Measurements from ENCODE around the gene LARP1.
"Not testable (repeated sequence)": the region's sequence is repeated elsewhere in the genome, so short reads cannot be mapped to it uniquely, and the experiment has no call there.

Gene LARP1

DNA sequence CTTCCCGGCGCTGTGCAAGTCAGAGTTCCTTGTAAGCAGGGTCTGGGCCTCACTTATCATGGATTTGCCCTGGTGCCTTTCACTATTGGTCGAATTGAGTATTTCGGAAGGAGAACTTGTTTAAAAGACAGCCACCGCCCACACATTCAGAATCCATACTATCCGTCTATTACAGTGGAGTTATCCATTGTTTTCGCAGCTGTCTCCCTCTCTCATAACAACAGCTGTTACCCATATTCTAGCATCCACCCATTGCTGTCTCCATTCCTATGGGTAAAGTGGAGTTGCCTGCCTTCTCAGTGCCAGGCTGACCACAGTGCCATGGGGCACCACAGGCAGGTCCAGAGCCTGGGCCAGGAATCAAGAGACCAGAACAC lies 75.0 kb downstream of the LARP1 start:
- DNase-seq, result no peak

- DNase-seq, result no peak
These were observed 75.4 kb downstream of the LARP1 start for GRCh38 chr5:154830596-154830995.

DNA sequence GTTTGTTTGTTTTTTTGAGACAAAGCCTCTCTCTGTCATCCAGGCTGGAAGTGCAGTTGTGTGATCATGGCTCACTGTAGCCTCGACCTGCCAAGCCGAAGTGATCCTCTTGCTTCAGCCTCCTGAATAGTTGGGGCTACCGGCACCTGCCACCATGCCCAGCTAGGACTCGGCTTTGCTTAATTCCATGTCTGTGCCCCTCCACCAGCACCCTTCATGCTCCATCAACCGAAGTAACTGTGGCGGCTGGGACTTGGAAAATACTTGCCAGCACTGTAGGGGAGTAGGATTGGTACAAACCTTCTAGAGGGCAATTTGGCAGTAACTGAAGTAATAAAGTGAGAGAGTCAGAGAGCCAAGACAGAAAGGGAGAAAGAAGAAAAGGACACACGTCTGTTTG lies 76.3 kb downstream of the LARP1 start:
- no peak for DNase-seq

DNA sequence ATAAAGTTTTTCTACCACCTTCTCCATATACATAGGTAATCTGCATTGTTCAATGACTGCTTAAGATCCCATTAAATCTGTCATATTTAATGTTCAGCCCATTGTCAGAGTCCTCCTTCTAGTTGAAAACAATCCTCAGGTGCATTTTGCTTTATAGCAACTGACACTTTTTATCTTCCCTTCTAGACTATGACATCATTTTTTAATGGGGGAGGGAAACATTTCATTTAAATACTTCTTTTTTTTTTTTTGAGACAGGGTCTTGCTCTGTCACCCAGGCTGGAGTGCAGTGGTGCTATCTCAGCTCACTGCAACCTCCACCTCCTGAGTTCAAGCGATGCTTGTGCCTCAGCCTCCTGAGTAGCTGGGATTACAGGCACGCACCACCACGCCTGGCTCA lies 77.6 kb downstream of the LARP1 start:
- not testable (repeated sequence) for DNase-seq

DNA sequence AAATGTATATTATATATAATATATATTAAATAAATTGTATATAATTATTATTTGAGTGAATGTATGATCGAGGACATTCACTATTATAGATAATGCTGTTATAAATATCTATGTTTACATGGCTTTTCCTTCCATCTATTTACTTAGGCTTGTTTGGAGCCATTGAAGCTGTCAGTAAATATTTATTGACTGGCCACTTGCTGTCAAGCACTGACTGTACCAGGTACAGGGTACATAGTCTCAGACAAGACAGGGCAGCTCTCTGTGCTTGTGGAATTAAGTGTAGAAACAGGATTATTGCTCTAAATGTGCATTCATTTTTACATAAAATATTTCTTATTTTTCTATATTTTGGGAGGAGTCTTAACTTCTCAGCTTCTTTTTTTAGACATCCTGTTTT lies 78.9 kb downstream of the LARP1 start:
- DNase-seq, result no peak

- DNase-seq, result not testable (repeated sequence)
These were observed 80.5 kb downstream of the LARP1 start for GRCh38 chr5:154835701-154836052.

DNA sequence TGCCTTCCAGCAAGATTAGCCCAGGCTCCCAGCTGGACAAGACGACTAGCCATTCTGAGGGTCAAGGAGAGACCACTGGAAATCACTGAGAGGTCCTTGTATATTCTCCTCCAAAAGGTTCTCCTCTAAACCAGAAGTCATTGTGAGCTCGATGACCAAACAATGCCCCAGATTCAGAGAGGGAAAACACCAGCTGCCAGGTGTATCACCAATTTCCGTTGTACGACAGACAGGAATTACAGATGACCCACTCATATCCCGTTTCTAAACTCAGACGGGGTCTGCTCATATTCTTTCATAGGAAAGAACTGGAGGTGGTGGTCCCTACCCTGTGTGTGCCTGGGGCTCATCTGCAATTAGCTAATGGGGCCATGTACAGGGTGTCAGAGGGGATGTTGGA lies 81.0 kb downstream of the LARP1 start:
- DNase-seq, result no peak

- no peak for DNase-seq
These were observed 82.1 kb downstream of the LARP1 start for GRCh38 chr5:154837009-154837901.

- DNase-seq, result no peak
These were observed 85.5 kb downstream of the LARP1 start for GRCh38 chr5:154840435-154841272.

GRCh38 chr5:154841273-154841661 lies 86.1 kb downstream of the LARP1 start:
- no peak for DNase-seq

- no peak for DNase-seq
These were observed 87.7 kb downstream of the LARP1 start for GRCh38 chr5:154842689-154843530.

GRCh38 chr5:154844809-154845208 lies 89.6 kb downstream of the LARP1 start:
- no peak for DNase-seq

DNA sequence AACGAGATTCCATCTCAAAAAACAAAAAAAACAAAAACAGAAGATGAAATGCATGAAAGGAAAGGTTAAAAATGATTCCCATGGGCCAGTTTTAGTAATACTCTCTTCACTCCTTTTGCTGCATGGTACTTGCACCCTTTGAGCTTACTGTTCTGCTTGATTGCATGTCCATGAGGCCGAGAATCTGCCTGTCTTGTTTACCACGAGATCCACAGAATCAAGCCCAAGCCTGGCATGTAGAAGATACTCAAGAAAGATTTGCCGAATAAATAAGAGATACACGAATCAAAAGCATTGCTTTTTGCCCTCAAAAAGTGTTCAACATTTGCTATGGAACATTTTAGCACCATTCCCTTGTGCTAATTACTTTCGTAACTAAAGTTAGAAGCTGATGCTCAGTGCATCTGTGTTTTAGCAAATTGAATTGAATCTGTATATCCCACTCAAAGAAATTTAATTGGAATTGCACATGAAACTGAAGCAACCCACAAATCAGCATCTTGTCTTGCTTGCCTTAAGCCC lies 94.1 kb downstream of the LARP1 start:
- DNase-seq, result no peak

DNA sequence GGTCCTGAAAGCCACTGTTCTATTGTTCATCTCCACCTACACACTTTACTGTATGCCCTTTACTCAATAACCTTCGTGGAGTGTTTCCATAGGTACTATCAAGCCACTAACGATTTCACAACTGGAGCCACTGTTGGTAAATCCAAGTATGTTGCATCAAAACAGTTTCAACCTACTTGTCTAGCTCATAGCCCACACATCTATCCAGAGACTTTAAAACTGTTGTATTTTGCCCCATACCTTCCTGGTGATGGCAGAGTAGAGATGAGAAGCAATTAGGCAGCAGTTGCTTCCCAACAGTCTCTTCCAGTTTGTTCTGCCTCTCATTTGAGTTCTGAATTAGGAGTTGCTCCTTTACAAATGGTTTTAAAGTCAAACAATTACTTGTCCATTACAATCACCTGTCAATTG lies 94.6 kb downstream of the LARP1 start:
- DNase-seq, result no peak

- no peak for DNase-seq
These were observed 95.3 kb downstream of the LARP1 start, which contains the start of gene FAXDC2 for GRCh38 chr5:154850255-154851062. TSS of gene FAXDC2 (minus strand) at chr5:154850603. CDS start at chr5:154838178, 12,425 bp downstream.

GRCh38 chr5:154851351-154851750 lies 96.2 kb downstream of the LARP1 start:
- DNase-seq, result no peak

- DNase-seq, result peak; percentile 91
These were observed 102.5 kb downstream of the LARP1 start for GRCh38 chr5:154857530-154858296.

DNA sequence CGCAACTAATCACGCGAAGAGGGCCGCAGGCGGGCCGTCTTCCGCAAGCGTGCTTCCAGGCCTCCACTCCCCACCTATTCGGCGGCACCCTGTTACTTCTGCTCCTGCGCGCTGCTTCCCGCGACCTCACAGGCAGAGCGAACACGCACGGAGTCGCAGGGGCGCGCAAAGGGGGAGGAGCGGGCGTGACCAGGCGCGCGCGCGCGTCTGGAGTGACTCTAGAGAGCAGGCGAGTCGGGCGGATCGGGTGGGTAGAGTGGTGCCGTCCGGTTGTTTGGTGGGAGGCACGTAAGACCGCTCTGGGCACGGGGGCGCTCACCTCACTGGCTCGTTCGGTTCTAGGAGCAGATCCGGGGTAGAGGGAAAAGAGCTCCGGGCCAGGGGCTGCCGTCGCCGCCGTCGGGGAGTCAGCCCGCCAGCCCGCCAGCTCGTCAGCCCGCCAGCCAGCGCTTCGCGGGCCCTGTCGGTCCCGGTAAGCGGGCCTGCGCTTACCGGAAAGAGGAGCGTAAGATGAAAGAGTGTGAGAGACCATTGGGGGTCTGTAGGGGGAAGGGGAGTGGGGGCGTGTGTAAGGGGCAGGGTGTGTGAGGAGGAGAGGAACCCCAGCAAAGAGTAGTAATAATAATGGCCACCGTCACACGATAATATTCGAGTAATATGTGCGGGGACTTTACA lies 103.3 kb downstream of the LARP1 start, which contains the start of gene CNOT8:
Gene CNOT8 (plus strand): TSS at position 331 of the 675 bp plus-strand sequence. CDS start 4,652 bp downstream, outside the sequence.
- peak; percentile 93 for DNase-seq

- no peak for DNase-seq
These were observed 104.0 kb downstream of the LARP1 start for GRCh38 chr5:154858972-154859871.
